Endothelial cell of umbilical vein (primary cell): Measurements from ENCODE around the gene SORL1. TPM values are rescaled to one million over a fixed set of nuclear protein-coding genes. Genes with fewer than 3 reads are reported as not detected.

Source experiments
- BruUV-seq: library from RNA; stranded (reverse); fragments of 400-500 nt; replicated peaks from 2 replicates; lab custom pipeline; 2021; lab: Mats Ljungman, UMichigan
- CTCF ChIA-PET: fragments of 300-600, 350-600 bp; sonication (Branson Sonifier 250); formaldehyde crosslinking; loops from one replicate; lab custom pipeline; 2021; ENCODE audit warnings: antibody characterized with exemption, inconsistent platforms; lab: Charles Lee
- POLR2A ChIA-PET: fragments of 300-600, 350-600 bp; sonication (Branson Sonifier 250); formaldehyde crosslinking; loops from one replicate; lab custom pipeline; 2021; ENCODE audit warnings: antibody characterized with exemption, inconsistent platforms; lab: Charles Lee
- DNase-seq: peaks from one replicate; pipeline ENCODE4 v3.0.0-alpha.2; 2011; ENCODE audit warnings: low read depth, low spot score
- FAIRE-seq: peaks from 2 replicates; lab custom pipeline; 2011; peaks lifted over from hg19 to GRCh38; lab: Jason Lieb, UNC
- H2AFZ ChIP-seq: 2 replicates; pipeline ENCODE4 v1.6.0; 2012; ENCODE audit warnings: low read depth, low read length, control low read depth, inconsistent platforms
- H3K27ac ChIP-seq: 2 replicates; pipeline ENCODE4 v1.5.1; 2011; ENCODE audit warnings: low read depth, mild to moderate bottlenecking, control low read depth, low read length, moderate library complexity; ENCODE audit not compliant: insufficient read depth
- H3K27me3 ChIP-seq, 2 experiments: 2 replicates each; pipeline versions ENCODE4 v1.6.0 to v1.6.1; 2011; ENCODE audit warnings: low read length in 2 of 2, mixed read lengths in 1 of 2; ENCODE audit not compliant: control insufficient read depth in 2 of 2, insufficient read depth in 2 of 2
- H3K36me3 ChIP-seq, 2 experiments: 2 replicates in 1 of 2; 3 replicates in 1 of 2; pipeline ENCODE4 v1.5.1; 2011; ENCODE audit warnings: low read length in 2 of 2, mild to moderate bottlenecking in 1 of 2, moderate library complexity in 1 of 2; ENCODE audit not compliant: control insufficient read depth in 2 of 2, insufficient read depth in 2 of 2; ENCODE audit errors: extremely low read depth in 1 of 2
- H3K4me1 ChIP-seq: 3 replicates; pipeline ENCODE4 v1.5.1; 2011; ENCODE audit warnings: mild to moderate bottlenecking, low read length; ENCODE audit not compliant: control insufficient read depth, insufficient read depth; ENCODE audit errors: extremely low read depth
- H3K4me2 ChIP-seq: 2 replicates; pipeline ENCODE4 v1.6.1; 2011; ENCODE audit warnings: low read length, control low read depth, mixed read lengths; ENCODE audit not compliant: insufficient read depth
- H3K4me3 ChIP-seq, 3 experiments: fragments of 200-600 bp in 1 of 3; sonication (generic), shearing (Covaris generic) in 1 of 3; replicated peaks in 1 of 3; 2 replicates each; pipeline ENCODE4 v1.5.1; 2011 to 2016; ENCODE audit warnings: control low read depth in 3 of 3, low read length in 3 of 3, mild to moderate bottlenecking in 2 of 3, inconsistent platforms in 1 of 3, low read depth in 1 of 3, moderate library complexity in 1 of 3; ENCODE audit not compliant: insufficient read depth in 1 of 3
- H3K79me2 ChIP-seq: 2 replicates; pipeline ENCODE4 v1.6.0; 2012; ENCODE audit warnings: low read length, inconsistent platforms; ENCODE audit not compliant: control insufficient read depth, insufficient read depth
- H3K9ac ChIP-seq: replicated peaks from 2 replicates; pipeline ENCODE3; 2011; ENCODE audit warnings: low read length, control low read depth; ENCODE audit not compliant: insufficient read depth; ENCODE audit errors: extremely low read depth
- H3K9me1 ChIP-seq: replicated peaks from 3 replicates; pipeline ENCODE4 v1.6.0; 2011; ENCODE audit warnings: mild to moderate bottlenecking, low read length; ENCODE audit not compliant: control insufficient read depth, insufficient read depth; ENCODE audit errors: extremely low read depth
- H3K9me3 ChIP-seq: replicated peaks from 2 replicates; pipeline ENCODE4 v1.5.1; 2012; ENCODE audit warnings: low read length, inconsistent platforms; ENCODE audit not compliant: control insufficient read depth, insufficient read depth
- H4K20me1 ChIP-seq: replicated peaks from 2 replicates; pipeline ENCODE3; 2011; ENCODE audit warnings: mild to moderate bottlenecking, low read length; ENCODE audit not compliant: control insufficient read depth, insufficient read depth; ENCODE audit errors: extremely low read depth
- EZH2 ChIP-seq: IDR thresholded peaks from 2 replicates; pipeline ENCODE4 v1.6.1; 2012; ENCODE audit warnings: borderline replicate concordance, low read depth, mild to moderate bottlenecking, moderate library complexity, low read length, inconsistent platforms; ENCODE audit not compliant: severe bottlenecking
- FOS ChIP-seq: IDR thresholded peaks from 2 replicates; pipeline ENCODE4 v1.6.1; 2011; ENCODE audit warnings: mild to moderate bottlenecking, low read length, moderate library complexity, borderline replicate concordance; ENCODE audit not compliant: insufficient read depth
- GATA2 ChIP-seq: IDR thresholded peaks from 2 replicates; pipeline ENCODE4 v1.7.0; 2011; ENCODE audit warnings: low read depth, mild to moderate bottlenecking, moderate library complexity, mixed read lengths, low read length; ENCODE audit not compliant: insufficient read length, insufficient read depth
- JUN ChIP-seq: IDR thresholded peaks from 2 replicates; pipeline ENCODE4 v1.6.1; 2011; ENCODE audit warnings: borderline replicate concordance, low read depth; ENCODE audit not compliant: insufficient read length, insufficient read depth
- MYC ChIP-seq: IDR thresholded peaks from one replicate; pipeline ENCODE4 v1.6.1; 2011; ENCODE audit warnings: mild to moderate bottlenecking, low read depth, low read length
- POLR2A ChIP-seq: IDR thresholded peaks from 2 replicates; pipeline ENCODE4 v1.6.1; 2012; ENCODE audit warnings: low read depth, mild to moderate bottlenecking, control low read depth, low read length
- POLR2AphosphoS5 ChIP-seq: IDR thresholded peaks from 2 replicates; pipeline ENCODE4 v1.6.1; 2012; ENCODE audit warnings: low read depth, mild to moderate bottlenecking, control low read depth, low read length, moderate library complexity; ENCODE audit not compliant: insufficient read depth
- dilution Hi-C: fragments of 300-500 bp; cut with MboI; formaldehyde crosslinking; loops from one replicate; pipeline ENCODE4 v1.15.0; 2019; ENCODE audit warnings: low sequenced_read_pairs; ENCODE audit not compliant: extremely low pct_ligation_motif_present
- intact Hi-C: fragments of 100-400 bp; cut with micrococcal nuclease; formaldehyde crosslinking; loops from one replicate; pipeline ENCODE4 v1.10.0; 2022
- polyA plus RNA-seq, 4 experiments: library from polyadenylated mRNA; depleted of rRNA in 3 of 4; stranded (reverse) in 3 of 4; unstranded in 1 of 4; fragments of >200 nt; gene quantifications; 2 replicates each; pipeline versions ENCODE4 v1.2.1 to v1.2.3, GENCODE V29; 2011 to 2012; ENCODE audit warnings: missing spikeins in 1 of 4
- total RNA-seq: library from RNA; stranded (reverse); gene quantifications from 2 replicates; pipeline ENCODE4 v1.2.3, GENCODE V29; 2021
- TF ChIP-seq, protein P1 (sequence below), 2 donors: IDR thresholded peaks; 1 replicate in 1 of 2; 2 replicates in 1 of 2; pipeline ENCODE4 v1.5.1; 2011; ENCODE audit warnings: low read length in 2 of 2, mild to moderate bottlenecking in 2 of 2, moderate library complexity in 2 of 2, control low read depth in 1 of 2, inconsistent platforms in 1 of 2, low read depth in 1 of 2; ENCODE audit not compliant: insufficient read depth in 1 of 2; ENCODE audit errors: extremely low read depth in 1 of 2
- TF ChIP-seq, protein P2 (sequence below): IDR thresholded peaks from 2 replicates; pipeline ENCODE4 v1.6.1; 2011; ENCODE audit not compliant: insufficient read depth, insufficient read length

Gene SORL1
- total and polyA plus RNA-seq, 2 donors (not counting 3 experiments of a cell fraction or from before 2014, with no cell fraction given) = 0.17 to 0.31 TPM

DNA sequence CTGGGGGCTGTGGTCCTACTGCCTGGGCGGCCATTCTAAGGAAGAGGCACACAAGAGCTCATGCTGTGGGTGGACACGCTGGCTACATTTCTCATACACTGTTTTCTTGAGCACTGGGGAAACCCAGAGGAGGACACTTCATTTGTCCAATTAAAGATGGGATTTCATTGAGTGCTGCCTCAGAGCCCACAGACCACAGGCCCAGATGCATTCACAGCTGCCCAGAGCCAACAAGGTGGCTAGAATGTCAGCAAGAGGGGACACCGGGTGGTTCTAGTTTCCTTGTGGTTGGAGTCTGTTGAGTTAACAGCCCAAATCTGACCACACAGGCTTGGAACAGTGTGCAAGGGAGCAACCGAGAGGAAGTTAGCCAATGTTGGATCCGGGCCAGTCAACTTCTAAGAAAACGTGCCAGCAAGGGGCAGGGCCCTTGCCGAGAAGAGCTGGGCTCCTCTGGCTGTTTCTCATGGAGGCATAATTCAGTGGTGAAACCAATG, 35.0 kb upstream of the SORL1 start:
- intact Hi-C loops (no loop called here), dilution Hi-C loops (no loop called here)
- TF ChIP-seq MYC (no peak), EZH2 (no peak), GATA2 (no peak), JUN (no peak), POLR2AphosphoS5 (no peak), POLR2A (no peak), FOS (no peak)
- TF ChIP-seq, protein P1, sequence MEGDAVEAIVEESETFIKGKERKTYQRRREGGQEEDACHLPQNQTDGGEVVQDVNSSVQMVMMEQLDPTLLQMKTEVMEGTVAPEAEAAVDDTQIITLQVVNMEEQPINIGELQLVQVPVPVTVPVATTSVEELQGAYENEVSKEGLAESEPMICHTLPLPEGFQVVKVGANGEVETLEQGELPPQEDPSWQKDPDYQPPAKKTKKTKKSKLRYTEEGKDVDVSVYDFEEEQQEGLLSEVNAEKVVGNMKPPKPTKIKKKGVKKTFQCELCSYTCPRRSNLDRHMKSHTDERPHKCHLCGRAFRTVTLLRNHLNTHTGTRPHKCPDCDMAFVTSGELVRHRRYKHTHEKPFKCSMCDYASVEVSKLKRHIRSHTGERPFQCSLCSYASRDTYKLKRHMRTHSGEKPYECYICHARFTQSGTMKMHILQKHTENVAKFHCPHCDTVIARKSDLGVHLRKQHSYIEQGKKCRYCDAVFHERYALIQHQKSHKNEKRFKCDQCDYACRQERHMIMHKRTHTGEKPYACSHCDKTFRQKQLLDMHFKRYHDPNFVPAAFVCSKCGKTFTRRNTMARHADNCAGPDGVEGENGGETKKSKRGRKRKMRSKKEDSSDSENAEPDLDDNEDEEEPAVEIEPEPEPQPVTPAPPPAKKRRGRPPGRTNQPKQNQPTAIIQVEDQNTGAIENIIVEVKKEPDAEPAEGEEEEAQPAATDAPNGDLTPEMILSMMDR (IDR thresholded peaks at IDR 0.05; ENCODE audit: extremely low read depth in 1 of 2, insufficient read depth in 1 of 2, low read depth in 1 of 2, low read length in 2 of 2) = no peak
- TF ChIP-seq, protein P2, sequence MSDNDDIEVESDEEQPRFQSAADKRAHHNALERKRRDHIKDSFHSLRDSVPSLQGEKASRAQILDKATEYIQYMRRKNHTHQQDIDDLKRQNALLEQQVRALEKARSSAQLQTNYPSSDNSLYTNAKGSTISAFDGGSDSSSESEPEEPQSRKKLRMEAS = no peak
- Histone ChIP-seq H3K4me3 (no peak overlapping the region), H4K20me1 (no peaks in the 10 kb centered on the region), H3K27ac (no peak overlapping the region), H3K79me2 (no peaks in the 10 kb centered on the region), H3K9me3 (no peaks in the 10 kb centered on the region), H3K9ac (no peak overlapping the region), H3K4me2 (no peak overlapping the region), H3K9me1 (no peaks in the 10 kb centered on the region), H3K27me3 (no peaks in the 10 kb centered on the region), H2AFZ (no peak overlapping the region), H3K4me1 (no peaks in the 10 kb centered on the region), H3K36me3 (no peaks in the 10 kb centered on the region)
- ChIA-PET CTCF (interaction anchor here (1.2 to 1.3 kb wide), 2 partner anchors 9 to 174 kb away, joined by 3 read pairs; no protein-coding TSS in a partner anchor), POLR2A (no interaction called here)
- DNase-seq = peak; percentile 13
- no peak for FAIRE-seq
- BruUV-seq = no TSS peak
